Fibroblast of lung (primary cell): ENCODE data around the gene AGAP1.

Experiments
- CTCF ChIP-seq, 2 donors: IDR thresholded peaks in 1 of 2; conservative IDR thresholded peaks in 1 of 2; 1 replicate in 1 of 2; 2 replicates in 1 of 2; pipeline ENCODE4 v1.5.1; 2011 to 2012; ENCODE audit warnings: low read length in 2 of 2, control low read depth in 1 of 2, inconsistent platforms in 1 of 2, low read depth in 1 of 2, mild to moderate bottlenecking in 1 of 2
- EZH2 ChIP-seq: IDR thresholded peaks from 2 replicates; pipeline ENCODE4 v1.5.1; 2012; ENCODE audit warnings: low read length, control low read depth, mild to moderate bottlenecking; ENCODE audit errors: missing control alignments

GRCh38 chr2:235859651-235860050 lies 365.8 kb downstream of the AGAP1 start:
- TF ChIP-seq CTCF (conservative IDR thresholded peaks at IDR 0.05 in 1 of 2, IDR thresholded peaks at IDR 0.05 in 1 of 2; ENCODE audit: low read depth in 1 of 2, low read length in 2 of 2), result no peak
- TF ChIP-seq EZH2, result no peak
